HepG2 (cell line): ENCODE measurements around the gene IGFLR1. TPM values are rescaled to one million over a fixed set of nuclear protein-coding genes. Genes with fewer than 3 reads are reported as not detected.
A peak's percentile ranks its signal among the peaks of the same experiment; 100 is the strongest.

ENCODE experiments used
- ATF2 ChIP-seq: sonication (generic); formaldehyde crosslinking; IDR thresholded peaks from 2 replicates; pipeline ENCODE4 v1.4.0; 2020; ENCODE audit warnings: missing genetic modification reagents
- CENPT ChIP-seq: sonication (generic); formaldehyde crosslinking; IDR thresholded peaks from 2 replicates; pipeline ENCODE4 v1.8.0; 2022; ENCODE audit warnings: low read depth, mild to moderate bottlenecking, moderate library complexity, missing genetic modification reagents
- ELF1 ChIP-seq: sonication (generic); formaldehyde crosslinking; IDR thresholded peaks from 2 replicates; pipeline ENCODE4 v1.4.0; 2020; ENCODE audit warnings: missing genetic modification reagents
- ETV6 ChIP-seq: sonication (generic); formaldehyde crosslinking; conservative IDR thresholded peaks from 2 replicates; pipeline ENCODE4 v1.4.0; 2020; ENCODE audit warnings: missing genetic modification reagents
- FOXM1 ChIP-seq: sonication (generic); formaldehyde crosslinking; IDR thresholded peaks from 2 replicates; pipeline ENCODE4 v1.5.0; 2020; ENCODE audit warnings: missing genetic modification reagents
- GATAD1 ChIP-seq: IDR thresholded peaks from 2 replicates; pipeline ENCODE4 v1.6.1; 2016; ENCODE audit warnings: missing genetic modification reagents, missing compliant biosample characterization
- GPN1 ChIP-seq: sonication (generic); formaldehyde crosslinking; IDR thresholded peaks from 2 replicates; pipeline ENCODE4 v1.5.1; 2020; ENCODE audit warnings: missing genetic modification reagents, borderline replicate concordance
- HDAC1 ChIP-seq: sonication (generic); formaldehyde crosslinking; IDR thresholded peaks from 2 replicates; pipeline ENCODE4 v1.5.1; 2020; ENCODE audit warnings: mild to moderate bottlenecking, missing genetic modification reagents
- IRF1 ChIP-seq: sonication (generic); formaldehyde crosslinking; IDR thresholded peaks from 2 replicates; pipeline ENCODE4 v1.4.0; 2020; ENCODE audit warnings: low read depth, mild to moderate bottlenecking, missing genetic modification reagents
- KLF13 ChIP-seq: sonication (generic); formaldehyde crosslinking; IDR thresholded peaks from 2 replicates; pipeline ENCODE4 v1.4.0; 2020; ENCODE audit warnings: mild to moderate bottlenecking, missing genetic modification reagents
- NAIF1 ChIP-seq: sonication (generic); formaldehyde crosslinking; IDR thresholded peaks from 2 replicates; pipeline ENCODE4 v1.5.0; 2020; ENCODE audit warnings: mild to moderate bottlenecking, missing genetic modification reagents, borderline replicate concordance
- PLRG1 ChIP-seq: fragments of 450-650 bp; conservative IDR thresholded peaks from 2 replicates; pipeline ENCODE4 v1.6.1; 2016
- SCMH1 ChIP-seq: sonication (generic); formaldehyde crosslinking; IDR thresholded peaks from 2 replicates; pipeline ENCODE4 v1.9.0; 2021; ENCODE audit warnings: missing genetic modification reagents, mild to moderate bottlenecking, borderline replicate concordance
- SETDB1 ChIP-seq: sonication (generic); formaldehyde crosslinking; IDR thresholded peaks from 2 replicates; pipeline ENCODE4 v1.5.1; 2020; ENCODE audit warnings: missing genetic modification reagents, mild to moderate bottlenecking, borderline replicate concordance
- SMYD3 ChIP-seq: sonication (generic); formaldehyde crosslinking; IDR thresholded peaks from 2 replicates; pipeline ENCODE4 v1.8.1; 2023; ENCODE audit warnings: mild to moderate bottlenecking, missing genetic modification reagents
- TEAD2 ChIP-seq: sonication (generic); formaldehyde crosslinking; IDR thresholded peaks from 2 replicates; pipeline ENCODE4 v1.9.0; 2021; ENCODE audit warnings: missing genetic modification reagents
- TRIM22 ChIP-seq: fragments of 450-650 bp; IDR thresholded peaks from 2 replicates; pipeline ENCODE4 v1.6.1; 2017
- XRCC5 ChIP-seq: fragments of 200-400 bp; formaldehyde crosslinking; optimal IDR thresholded peaks from 2 replicates; pipeline ENCODE3; 2017; ENCODE audit warnings: mild to moderate bottlenecking, low read length
- ZBTB26 ChIP-seq: IDR thresholded peaks from 2 replicates; pipeline ENCODE4 v1.6.1; 2016; ENCODE audit warnings: missing compliant biosample characterization, missing genetic modification reagents, borderline replicate concordance
- ZIK1 ChIP-seq: sonication (generic); formaldehyde crosslinking; IDR thresholded peaks from 2 replicates; pipeline ENCODE4 v1.5.0; 2020; ENCODE audit warnings: mild to moderate bottlenecking, low read depth, missing genetic modification reagents, borderline replicate concordance
- ZMAT5 ChIP-seq: sonication (generic); formaldehyde crosslinking; IDR thresholded peaks from 2 replicates; pipeline ENCODE4 v1.5.0; 2020; ENCODE audit warnings: mild to moderate bottlenecking, low read depth, missing genetic modification reagents, borderline replicate concordance
- ZNF674 ChIP-seq: sonication (generic); formaldehyde crosslinking; IDR thresholded peaks from 2 replicates; pipeline ENCODE4 v1.5.0; 2020; ENCODE audit warnings: low read depth, mild to moderate bottlenecking, missing genetic modification reagents
- ZNF772 ChIP-seq: sonication (generic); formaldehyde crosslinking; IDR thresholded peaks from 2 replicates; pipeline ENCODE4 v1.5.0; 2020; ENCODE audit warnings: mild to moderate bottlenecking, missing genetic modification reagents
- ZNF792 ChIP-seq: IDR thresholded peaks from 2 replicates; pipeline ENCODE4 v1.6.1; 2016
- ZZZ3 ChIP-seq: sonication (generic); formaldehyde crosslinking; IDR thresholded peaks from 2 replicates; pipeline ENCODE4 v1.4.0; 2020; ENCODE audit warnings: missing genetic modification reagents, mild to moderate bottlenecking, borderline replicate concordance
- polyA plus RNA-seq, 8 experiments: library from polyadenylated mRNA; depleted of rRNA in 3 of 8; stranded (reverse) in 7 of 8; unstranded in 1 of 8; fragments of >200 nt; fragmentation: Illumina TruSeq in 4 of 8; extraction: Trizol in 4 of 8; gene quantifications; 2 replicates each; pipeline versions ENCODE4 v1.2.1 to v1.2.3, GENCODE V29; 2011 to 2016; ENCODE audit warnings: low read depth in 4 of 8, missing spikeins in 1 of 8, mixed read lengths in 1 of 8; ENCODE audit not compliant: insufficient read depth in 1 of 8
- total RNA-seq, 5 experiments: library from RNA; depleted of rRNA; stranded (reverse); fragments of >200 nt; fragmentation: Illumina TruSeq; extraction: Trizol; gene quantifications; 2 replicates each; pipeline ENCODE4 v1.2.3, GENCODE V29; 2016; ENCODE audit warnings: low read depth in 1 of 5

Gene IGFLR1
- total and polyA plus RNA-seq, 2 of the 13 experiments (the other 11 are each of a cell fraction or from before 2014, with no cell fraction given), result 5.4 to 8.9 TPM

GRCh38 chr19:35748106-35749020 lies 6.1 kb upstream of the IGFLR1 start, which contains the start of gene LIN37 (continued):
- TF ChIP-seq ZNF772 (CRISPR knock-in tag) (peak; percentile 45; the same call in 1 of the 2 replicates), ATF2 (CRISPR knock-in tag) (peak; percentile 69; the same call in 1 of the 2 replicates), KLF13 (no peak), ZMAT5 (CRISPR knock-in tag) (no peak), NAIF1 (CRISPR knock-in tag) (no peak), SETDB1 (CRISPR knock-in tag) (no peak), GPN1 (CRISPR knock-in tag) (no peak), IRF1 (no peak), ETV6 (CRISPR knock-in tag) (no peak), SMYD3 (CRISPR knock-in tag) (0 out of 2 replicates have a peak, but pooled peaks have one; percentile 71), HDAC1 (CRISPR knock-in tag) (peak; percentile 78; the same call in 1 of the 2 replicates), ZIK1 (CRISPR knock-in tag) (no peak), TRIM22 (no peak), XRCC5 (peak; percentile 79), ZBTB26 (CRISPR knock-in tag) (0 out of 2 replicates have a peak, but pooled peaks have one; percentile 69), SCMH1 (no peak), TEAD2 (CRISPR knock-in tag) (no peak), ZNF792 (CRISPR knock-in tag) (no peak), FOXM1 (no peak), ELF1 (CRISPR knock-in tag) (peak; percentile 99), ZZZ3 (CRISPR knock-in tag) (peak; percentile 73; the same call in 1 of the 2 replicates), CENPT (CRISPR knock-in tag) (no peak), PLRG1 (no peak), ZNF674 (CRISPR knock-in tag) (no peak), GATAD1 (CRISPR knock-in tag) (peak; percentile 93)
